Measurements from ENCODE around the gene EYA3. TPM values are rescaled to one million over a fixed set of nuclear protein-coding genes. Genes with fewer than 3 reads are reported as not detected.

EYA3 gene
- total and polyA plus RNA-seq, 2 donors (not counting 3 experiments of a cell fraction or from before 2014, with no cell fraction given): 12.7 to 33.0 TPM

DNA sequence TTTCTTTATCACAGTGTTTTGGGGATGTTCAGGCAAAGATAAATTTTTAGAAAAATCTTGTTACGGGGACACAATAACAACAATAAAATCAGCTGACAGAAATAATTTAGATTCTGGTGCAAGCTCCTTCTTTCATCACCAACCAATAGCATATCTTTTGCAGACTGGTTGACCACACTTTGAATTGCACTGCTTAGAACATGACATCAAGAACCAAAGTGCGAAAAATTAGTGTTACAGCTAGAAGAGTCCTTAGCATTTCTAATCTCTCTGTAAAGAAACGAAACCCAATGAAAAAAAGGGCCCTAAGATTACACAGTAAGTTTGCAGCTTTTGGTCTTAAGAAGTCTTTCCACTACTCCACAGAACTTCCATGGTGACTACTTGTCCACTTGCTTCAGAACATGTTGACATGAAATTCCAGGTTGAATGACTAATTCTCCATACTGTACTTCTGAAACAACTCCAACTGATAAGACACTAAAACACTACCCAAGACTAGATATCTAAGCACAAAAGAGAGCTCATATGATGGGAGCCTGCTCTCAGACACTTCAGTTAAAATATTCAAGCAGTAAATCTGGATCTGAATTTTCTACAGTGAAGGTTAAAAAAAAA, 97.4 kb downstream of the EYA3 start:
- BruUV-seq (replicated peaks): no TSS peak
- Histone ChIP-seq H2AFZ (ENCODE audit: low read depth, low read length) (no peak overlapping the region), H3K36me3 (ENCODE audit: control insufficient read depth in 2 of 2, extremely low read depth in 1 of 2, insufficient read depth in 2 of 2, low read length in 2 of 2) (peaks cover 8 to 9% of the 10 kb centered on the region in 2 experiments), H3K4me3 (replicated peaks in 1 of 3; ENCODE audit: insufficient read depth in 1 of 3, low read depth in 1 of 3, low read length in 3 of 3) (no peak overlapping the region), H3K9ac (replicated peaks; ENCODE audit: extremely low read depth, insufficient read depth, low read length) (no peak overlapping the region), H3K79me2 (ENCODE audit: control insufficient read depth, insufficient read depth, low read length) (no peaks in the 10 kb centered on the region), H4K20me1 (replicated peaks; ENCODE audit: control insufficient read depth, extremely low read depth, insufficient read depth, low read length) (no peaks in the 10 kb centered on the region), H3K27ac (ENCODE audit: insufficient read depth, low read depth, low read length) (no peak overlapping the region), H3K9me1 (replicated peaks; ENCODE audit: control insufficient read depth, extremely low read depth, insufficient read depth, low read length) (no peaks in the 10 kb centered on the region), H3K9me3 (replicated peaks; ENCODE audit: control insufficient read depth, insufficient read depth, low read length) (no peaks in the 10 kb centered on the region), H3K27me3 (ENCODE audit: control insufficient read depth in 2 of 2, insufficient read depth in 2 of 2, low read length in 2 of 2) (no peaks in the 10 kb centered on the region), H3K4me2 (ENCODE audit: insufficient read depth, low read length) (no peak overlapping the region), H3K4me1 (ENCODE audit: control insufficient read depth, extremely low read depth, insufficient read depth, low read length) (peaks cover 35% of the 10 kb centered on the region)
- dilution Hi-C loops (cut with MboI; ENCODE audit: extremely low pct_ligation_motif_present, low sequenced_read_pairs) (no loop called here), intact Hi-C loops (cut with micrococcal nuclease) (no loop called here)
- ChIA-PET CTCF (interaction anchor here (0.6 to 3.6 kb wide), 2 partner anchors 96 to 219 kb away, joined by 3 to 19 read pairs; no protein-coding TSS in a partner anchor), POLR2A (interaction anchor here (0.6 kb wide), 1 partner anchor 206 kb away, joined by 3 read pairs; no protein-coding TSS in a partner anchor)
- FAIRE-seq (peak; percentile 44), DNase-seq (ENCODE audit: low read depth, low spot score) (no peak)
- TF ChIP-seq JUN (IDR thresholded peaks at IDR 0.05; ENCODE audit: borderline replicate concordance, insufficient read depth, insufficient read length, low read depth) (no peak), FOS (IDR thresholded peaks at IDR 0.05; ENCODE audit: borderline replicate concordance, insufficient read depth, low read length) (no peak), MYC (IDR thresholded peaks at IDR 0.05; ENCODE audit: low read depth, low read length) (no peak), EZH2 (IDR thresholded peaks at IDR 0.05; ENCODE audit: borderline replicate concordance, low read depth, low read length, severe bottlenecking) (no peak), POLR2AphosphoS5 (IDR thresholded peaks at IDR 0.05; ENCODE audit: insufficient read depth, low read depth, low read length) (no peak), POLR2A (IDR thresholded peaks at IDR 0.05; ENCODE audit: low read depth, low read length) (no peak), GATA2 (IDR thresholded peaks at IDR 0.05; ENCODE audit: insufficient read depth, insufficient read length, low read depth, low read length) (no peak)
- TF ChIP-seq, protein P1, sequence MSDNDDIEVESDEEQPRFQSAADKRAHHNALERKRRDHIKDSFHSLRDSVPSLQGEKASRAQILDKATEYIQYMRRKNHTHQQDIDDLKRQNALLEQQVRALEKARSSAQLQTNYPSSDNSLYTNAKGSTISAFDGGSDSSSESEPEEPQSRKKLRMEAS (IDR thresholded peaks at IDR 0.05; ENCODE audit: insufficient read depth, insufficient read length): no peak
- TF ChIP-seq, protein P2, sequence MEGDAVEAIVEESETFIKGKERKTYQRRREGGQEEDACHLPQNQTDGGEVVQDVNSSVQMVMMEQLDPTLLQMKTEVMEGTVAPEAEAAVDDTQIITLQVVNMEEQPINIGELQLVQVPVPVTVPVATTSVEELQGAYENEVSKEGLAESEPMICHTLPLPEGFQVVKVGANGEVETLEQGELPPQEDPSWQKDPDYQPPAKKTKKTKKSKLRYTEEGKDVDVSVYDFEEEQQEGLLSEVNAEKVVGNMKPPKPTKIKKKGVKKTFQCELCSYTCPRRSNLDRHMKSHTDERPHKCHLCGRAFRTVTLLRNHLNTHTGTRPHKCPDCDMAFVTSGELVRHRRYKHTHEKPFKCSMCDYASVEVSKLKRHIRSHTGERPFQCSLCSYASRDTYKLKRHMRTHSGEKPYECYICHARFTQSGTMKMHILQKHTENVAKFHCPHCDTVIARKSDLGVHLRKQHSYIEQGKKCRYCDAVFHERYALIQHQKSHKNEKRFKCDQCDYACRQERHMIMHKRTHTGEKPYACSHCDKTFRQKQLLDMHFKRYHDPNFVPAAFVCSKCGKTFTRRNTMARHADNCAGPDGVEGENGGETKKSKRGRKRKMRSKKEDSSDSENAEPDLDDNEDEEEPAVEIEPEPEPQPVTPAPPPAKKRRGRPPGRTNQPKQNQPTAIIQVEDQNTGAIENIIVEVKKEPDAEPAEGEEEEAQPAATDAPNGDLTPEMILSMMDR (IDR thresholded peaks at IDR 0.05; ENCODE audit: extremely low read depth in 1 of 2, insufficient read depth in 1 of 2, low read depth in 1 of 2, low read length in 2 of 2): no peak

Measured in endothelial cell of umbilical vein (primary cell).